ENCODE data around the gene RASA2. TPM values are rescaled to one million over a fixed set of nuclear protein-coding genes. Genes with fewer than 3 reads are reported as not detected.

RASA2 gene
- total and polyA plus RNA-seq, 2 of the 8 experiments (the other 6 are each of a cell fraction or from before 2014, with no cell fraction given), result 3.5 to 15.9 TPM

- H3K79me2 ChIP-seq (ENCODE audit: control insufficient read depth in 1 of 2, insufficient read depth in 2 of 2, low read length in 2 of 2), result no peaks in the 10 kb centered on the region
Measured at GRCh38 chr3:141529256-141529655, 42.4 kb downstream of the RASA2 start.

More at GRCh38 chr3:141529256-141529655, 42.4 kb downstream of the RASA2 start:
- Histone ChIP-seq H4K5ac (ENCODE audit: insufficient read length, low read depth, low read length) (no peak overlapping the region), H3K9me3 (ENCODE audit: insufficient read depth in 2 of 2, low read depth in 1 of 2, low read length in 1 of 2) (no peaks in the 10 kb centered on the region), H3K14ac (ENCODE audit: insufficient read length) (no peak overlapping the region), H3K4ac (replicated peaks; ENCODE audit: insufficient read length, low read depth, low read length) (no peak overlapping the region), H3K9ac (replicated peaks in 1 of 4; ENCODE audit: extremely low read depth in 1 of 4, low read depth in 3 of 4, low read length in 3 of 4) (no peak overlapping the region), H3K23me2 (ENCODE audit: low read depth, low read length) (no peaks in the 10 kb centered on the region), H3K56ac (replicated peaks; ENCODE audit: insufficient read length, low read depth, low read length) (no peak overlapping the region), H3K27me3 (replicated peaks in 1 of 4; ENCODE audit: control insufficient read depth in 3 of 4, extremely low read depth in 1 of 4, insufficient read depth in 3 of 4, low read length in 3 of 4) (no peaks in the 10 kb centered on the region), H2AK5ac (ENCODE audit: low read depth, low read length) (no peak overlapping the region), H3K36me3 (ENCODE audit: control insufficient read depth in 2 of 4, insufficient read depth in 4 of 4, low read length in 3 of 4) (no peaks in the 10 kb centered on the region; a peak in 3 of 8 replicates), H3K79me1 (ENCODE audit: low read depth, low read length) (no peaks in the 10 kb centered on the region), H2BK15ac (ENCODE audit: low read length) (no peak overlapping the region), H4K8ac (ENCODE audit: extremely low read depth, insufficient read depth, low read length) (no peak overlapping the region), H3K27ac (ENCODE audit: low read depth, low read length) (no peak overlapping the region), H3K4me3 (ENCODE audit: extremely low read depth in 1 of 4, insufficient read depth in 2 of 4, low read depth in 3 of 4, low read length in 4 of 4) (no peak overlapping the region), H2BK20ac (ENCODE audit: low read length) (no peak overlapping the region), H4K20me1 (replicated peaks in 1 of 2; ENCODE audit: control insufficient read depth in 1 of 2, insufficient read depth in 2 of 2, low read length in 2 of 2) (peaks cover under 1 to 3% of the 10 kb centered on the region in 2 experiments), H2BK12ac (ENCODE audit: low read depth, low read length) (no peak overlapping the region), H3K23ac (ENCODE audit: insufficient read length) (no peak overlapping the region), H4K91ac (replicated peaks; ENCODE audit: insufficient read length, low read length) (no peak overlapping the region), H3K4me1 (replicated peaks in 1 of 4; ENCODE audit: control insufficient read depth in 3 of 4, insufficient read depth in 4 of 4, low read length in 3 of 4) (no peaks in the 10 kb centered on the region; a peak in 1 of 7 replicates), H2BK5ac (ENCODE audit: low read depth, low read length) (no peak overlapping the region), H2BK120ac (replicated peaks; ENCODE audit: low read depth, low read length) (no peak overlapping the region), H3K18ac (ENCODE audit: extremely low read depth, low read length) (no peak overlapping the region), H2AFZ (ENCODE audit: low read length) (no peak overlapping the region), H3K4me2 (ENCODE audit: insufficient read depth in 1 of 2, low read depth in 2 of 2, low read length in 2 of 2) (no peak overlapping the region)
- TF ChIP-seq SIN3A (conservative IDR thresholded peaks at IDR 0.05 in 1 of 2, IDR thresholded peaks at IDR 0.05 in 1 of 2; ENCODE audit: low read depth in 1 of 2, low read length in 2 of 2), result no peak
- no peak for TF ChIP-seq HDAC6 (IDR thresholded peaks at IDR 0.05; ENCODE audit: low read depth, low read length)
- ChIA-PET POLR2A (ENCODE audit: partially characterized antibody) (no interaction called here), CTCF (ENCODE audit: partially characterized antibody) (no interaction called here)
- no peak for FAIRE-seq
- DNase-seq (ENCODE audit: low read depth in 1 of 2, low spot score in 2 of 2), result no peak

All from H1 (cell line).